Heart left ventricle (tissue), 13 donors: ENCODE data around the gene GAK.

ENCODE experiments used
- CTCF ChIP-seq, 12 donors: fragments of 200-600 bp; sonication (generic) in 4 of 12; IDR thresholded peaks; one replicate each; pipeline versions ENCODE4 v1.5.0 to v1.8.0; 2018 to 2022; ENCODE audit warnings: antibody characterized with exemption in 12 of 12, mild to moderate bottlenecking in 5 of 12
- POLR2A ChIP-seq, 2 donors: fragments of 450-650 bp; IDR thresholded peaks; one replicate each; pipeline ENCODE4 v1.6.1; 2017; ENCODE audit warnings: antibody characterized with exemption in 2 of 2, mild to moderate bottlenecking in 2 of 2, moderate library complexity in 2 of 2
- donor health status: ischemic (EF 13 %, LVEDD 7.1; RV severe dilation, severe dysfunction).
- donor health status: DM: no; HTN: yes; CAD: no.
- donor health status: DM: no; HTN: no; CAD: no.
- donor health status: ischemic (EF 25% LVEDD 6.9; RV normal size, moderate dysfunction).
- donor health status: ischemic (EF 25% LVEDD 5.7; RV mildly dilated, moderate dysfunction).
- donor health status: ischemic (EF 35%, LVEDD 5.7; RV mildly dilated, moderate dysfunction).
- donor health status: nonischemic (EF 11% LVEDD 7.7; RV severe dilation, severe dysfunction).
- donor health status: DM: yes; HTN: yes; CAD: no.
- donor health status: PGD.
- donor health status: ischemic (EF 29% LVEDD 5.4; RV normal size, mild dysfunction).
- donor health status: nonischemic (EF 23%, LVEDD 6.1; RV moderate dilation, normal function).

GRCh38 chr4:915041-915474 lies 17.1 kb downstream of the GAK start:
- TF ChIP-seq CTCF (IDR thresholded peaks at IDR 0.05) (no peak), POLR2A (IDR thresholded peaks at IDR 0.05) (no peak)
